ENCODE results near the gene AKR1C1.
"Not testable (repeated sequence)": the region's sequence is repeated elsewhere in the genome, so short reads cannot be mapped to it uniquely, and the experiment has no call there.

Gene AKR1C1
- long read RNA-seq, donor 1, full-length matches to known transcripts, result 4 of 4 reads
- long read RNA-seq, donor 1, partial matches to known transcripts, result 0 of 4 reads
- long read RNA-seq, donor 1, other reads (novel, unspliced or antisense), result 0 of 4 reads
- long read RNA-seq, donor 2, result 0 reads
- long read RNA-seq, donor 3, result 0 reads
- long read RNA-seq, donor 4, result 0 reads
- long read RNA-seq, donor 5, full-length matches to known transcripts, result 1 of 1 reads
- long read RNA-seq, donor 5, partial matches to known transcripts, result 0 of 1 reads
- long read RNA-seq, donor 5, other reads (novel, unspliced or antisense), result 0 of 1 reads
- long read RNA-seq, donor 6, full-length matches to known transcripts, result 1 of 1 reads
- long read RNA-seq, donor 6, partial matches to known transcripts, result 0 of 1 reads
- long read RNA-seq, donor 6, other reads (novel, unspliced or antisense), result 0 of 1 reads
- long read RNA-seq, donor 7, full-length matches to known transcripts, result 3 of 3 reads
- long read RNA-seq, donor 7, partial matches to known transcripts, result 0 of 3 reads
- long read RNA-seq, donor 7, other reads (novel, unspliced or antisense), result 0 of 3 reads
- long read RNA-seq, donor 8, full-length matches to known transcripts, result 1 of 1 reads
- long read RNA-seq, donor 8, partial matches to known transcripts, result 0 of 1 reads
- long read RNA-seq, donor 8, other reads (novel, unspliced or antisense), result 0 of 1 reads

DNA sequence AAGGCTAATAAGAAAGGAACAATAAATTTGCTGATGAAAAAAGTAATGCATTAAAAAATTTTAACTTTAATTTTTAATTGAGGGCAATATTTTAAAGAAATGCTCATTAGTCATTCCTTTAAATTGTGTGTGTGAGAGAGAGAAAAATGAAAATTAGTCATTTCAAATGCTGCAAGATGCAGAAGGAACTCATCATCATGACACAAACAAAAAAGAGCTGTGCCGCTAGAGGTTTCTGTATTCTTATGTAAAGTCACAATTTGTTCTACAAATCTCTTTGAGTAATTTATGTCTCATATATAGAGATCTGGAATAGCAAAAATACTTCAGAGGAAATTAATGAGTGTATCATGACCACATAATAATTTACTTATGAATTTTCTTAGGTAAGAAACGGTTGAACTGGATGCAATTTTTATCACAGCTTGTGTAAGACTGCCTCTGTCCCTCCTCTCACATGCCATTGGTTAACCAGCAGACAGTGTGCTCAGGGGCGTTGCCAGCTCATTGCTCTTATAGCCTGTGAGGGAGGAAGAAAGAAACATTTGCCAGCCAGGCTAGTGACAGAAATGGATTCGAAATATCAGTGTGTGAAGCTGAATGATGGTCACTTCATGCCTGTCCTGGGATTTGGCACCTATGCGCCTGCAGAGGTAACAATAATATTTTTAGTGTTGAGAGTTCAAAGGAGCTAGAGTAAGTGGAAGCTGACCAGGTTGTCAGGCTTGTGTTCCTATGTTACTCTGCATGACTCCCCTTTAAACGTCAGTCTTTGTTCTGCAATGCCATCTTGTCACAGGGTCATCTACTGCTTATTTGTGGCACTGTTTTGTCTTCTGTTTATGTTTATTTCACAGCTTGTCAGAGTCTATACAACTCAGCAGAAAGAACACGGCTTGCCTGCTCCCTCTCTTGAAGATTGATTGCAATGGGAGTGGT lies at the start of gene AKR1C1:
Gene AKR1C1 (plus strand): TSS at position 540 of the 939 bp plus-strand sequence. CDS start 30 bp downstream, at position 570.
- not testable (repeated sequence) for DNase-seq

DNA sequence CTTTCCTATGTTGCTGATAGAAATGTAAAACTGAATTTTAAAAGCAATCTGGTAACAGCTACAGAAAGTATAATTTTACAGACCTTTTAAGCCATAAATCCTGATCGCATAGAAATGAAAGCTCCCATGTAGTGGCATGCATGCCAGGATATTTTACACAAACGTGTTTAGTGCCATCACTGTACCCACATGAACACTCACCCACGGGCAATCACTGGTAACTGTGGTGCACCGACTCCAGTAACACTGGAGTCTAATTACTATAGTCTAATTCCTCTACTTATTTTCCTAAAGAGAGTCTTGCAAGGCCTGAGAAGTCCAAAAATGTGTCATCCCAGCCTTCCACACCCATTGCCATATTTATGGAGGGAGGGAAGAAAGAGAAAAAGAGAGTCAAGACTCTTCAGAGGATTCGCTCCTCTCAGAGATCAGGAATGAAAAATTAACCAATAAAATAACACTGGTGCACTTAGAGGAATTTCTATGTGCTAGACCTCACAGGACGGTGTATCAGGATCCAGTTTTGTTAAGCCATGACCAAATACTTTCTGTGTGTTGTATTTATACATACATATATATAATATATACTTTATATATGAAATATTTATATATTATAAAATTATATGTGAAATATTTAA lies 48.9 kb upstream of the AKR1C1 start:
- DNase-seq, result no peak

DNA sequence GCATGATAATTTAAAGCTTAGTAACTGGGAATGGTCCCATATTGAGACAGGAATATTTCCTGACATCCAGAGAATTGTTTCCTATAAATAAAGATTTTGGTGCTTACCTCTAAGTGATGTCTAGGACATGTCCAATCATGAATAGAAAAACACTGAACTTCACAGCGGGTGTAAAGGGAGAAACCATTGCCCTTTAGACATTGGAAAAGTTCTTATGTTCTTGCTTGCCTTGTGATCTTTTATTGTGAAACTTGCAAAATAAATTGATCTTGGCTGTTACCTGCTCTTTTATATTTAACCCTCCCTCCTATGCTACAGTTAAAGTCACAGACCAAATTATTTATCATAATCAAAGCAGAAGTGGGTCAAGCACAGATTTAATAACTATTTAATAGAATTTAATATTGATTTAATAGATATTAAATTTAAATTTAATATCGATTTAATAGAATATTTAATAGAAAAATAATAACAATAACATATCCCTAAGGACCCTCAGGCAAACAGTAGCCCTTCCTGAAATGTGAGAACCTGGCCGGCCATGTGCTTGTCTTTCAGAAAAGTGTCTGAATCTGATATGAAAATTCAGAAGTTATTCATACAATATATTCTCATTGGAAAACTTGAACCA lies 47.0 kb upstream of the AKR1C1 start:
- DNase-seq, result no peak

DNA sequence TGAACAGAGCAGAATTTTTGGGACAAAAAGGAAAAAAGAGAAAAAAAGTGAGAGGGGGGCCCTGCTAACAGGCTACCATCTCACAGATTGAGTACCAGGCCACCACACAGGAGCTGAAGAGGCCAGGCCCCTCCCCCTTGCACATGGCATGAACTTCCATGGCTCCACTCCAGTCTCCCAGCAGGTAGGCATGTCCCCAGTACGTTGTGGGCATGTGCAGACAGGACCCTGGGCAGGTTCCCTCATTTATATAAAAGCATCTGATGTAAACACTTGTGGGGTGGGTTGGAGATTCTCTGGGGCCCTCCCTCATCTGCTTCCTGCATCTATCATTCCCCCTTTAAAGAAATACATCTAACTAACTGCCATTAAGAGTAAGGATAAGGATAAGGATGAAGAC lies 45.0 kb upstream of the AKR1C1 start:
- DNase-seq, result no peak

DNA sequence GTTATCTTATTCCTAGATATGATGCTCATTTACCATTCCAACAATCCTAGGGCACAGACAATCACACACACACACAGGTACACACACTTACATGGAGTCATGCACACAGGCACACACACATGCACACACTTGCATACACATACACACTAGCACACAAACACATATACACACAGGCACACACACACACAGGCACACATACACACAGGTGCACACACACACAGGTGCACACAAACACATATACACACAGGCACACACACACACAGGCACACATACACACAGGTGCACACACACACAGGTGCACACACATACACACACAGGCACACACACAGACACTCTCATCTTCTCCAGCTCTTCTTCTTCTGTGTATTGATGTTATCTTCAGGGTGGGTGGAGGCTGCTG lies 38.7 kb upstream of the AKR1C1 start:
- DNase-seq, result not testable (repeated sequence)

DNA sequence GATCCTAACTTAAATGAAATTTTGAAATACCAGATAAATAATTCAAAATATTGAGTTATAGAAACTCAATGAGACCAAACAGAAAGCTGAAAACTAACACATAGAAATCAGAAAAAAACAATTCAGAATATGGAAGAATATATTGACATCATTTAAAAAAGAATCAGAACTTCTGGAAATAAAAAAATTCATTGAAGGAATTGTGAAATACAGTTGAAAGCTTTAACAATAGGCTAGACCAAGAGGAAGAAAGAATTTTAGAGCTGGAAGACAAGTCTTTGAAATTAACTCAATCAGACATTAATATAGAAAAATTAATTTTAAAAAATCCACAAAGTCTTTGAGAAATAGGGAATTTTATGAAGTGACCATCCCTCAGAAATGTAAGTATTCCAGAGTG lies 36.8 kb upstream of the AKR1C1 start:
- DNase-seq, result no peak

DNA sequence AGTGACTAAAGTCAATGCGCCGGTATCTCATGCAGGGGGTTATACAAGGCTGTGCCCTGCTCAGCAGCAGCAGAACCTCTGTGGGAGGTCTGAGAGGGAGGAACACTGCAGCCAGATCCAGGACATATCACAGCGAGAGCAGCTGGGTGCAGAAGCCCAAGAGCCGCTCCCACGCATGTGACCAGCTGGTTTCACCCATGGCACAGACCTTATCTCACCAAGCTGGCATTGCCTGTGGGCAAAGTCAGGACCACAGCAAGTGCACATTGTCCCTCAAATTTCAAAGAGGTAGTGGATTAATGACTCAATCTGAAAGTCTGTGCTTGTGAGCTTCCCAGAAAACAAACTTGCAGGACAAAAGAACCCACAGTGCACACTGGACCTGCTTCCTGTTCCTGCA lies 31.6 kb upstream of the AKR1C1 start:
- no peak for DNase-seq

DNA sequence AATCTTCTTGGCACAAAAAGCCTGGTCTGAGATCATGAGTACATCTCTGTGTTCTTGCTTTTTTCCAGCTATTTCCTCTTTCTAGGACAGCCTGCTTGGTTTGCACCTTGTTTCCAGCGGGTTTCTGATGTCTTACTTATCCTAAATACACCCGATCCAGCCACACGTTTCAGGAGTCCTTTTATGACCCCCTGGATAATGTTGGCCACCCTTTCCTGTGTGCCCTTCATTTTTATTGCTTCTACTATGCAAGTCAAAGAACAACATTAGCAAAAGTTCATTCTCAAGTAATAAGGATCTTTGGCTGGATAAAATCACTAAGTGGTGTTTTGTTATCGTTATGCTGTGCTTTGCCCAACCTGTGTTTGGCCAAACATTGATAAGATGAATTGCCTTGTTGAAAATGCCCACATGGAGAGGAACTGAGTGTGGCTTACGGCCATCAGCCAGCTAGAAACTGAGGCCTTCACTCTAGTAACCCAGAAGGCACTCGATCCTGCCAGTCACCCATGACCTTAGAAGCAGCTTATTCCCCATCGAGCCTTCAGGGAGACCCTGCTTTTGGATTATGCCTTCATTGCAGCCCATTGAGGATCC lies 28.7 kb upstream of the AKR1C1 start:
- DNase-seq, result no peak

DNA sequence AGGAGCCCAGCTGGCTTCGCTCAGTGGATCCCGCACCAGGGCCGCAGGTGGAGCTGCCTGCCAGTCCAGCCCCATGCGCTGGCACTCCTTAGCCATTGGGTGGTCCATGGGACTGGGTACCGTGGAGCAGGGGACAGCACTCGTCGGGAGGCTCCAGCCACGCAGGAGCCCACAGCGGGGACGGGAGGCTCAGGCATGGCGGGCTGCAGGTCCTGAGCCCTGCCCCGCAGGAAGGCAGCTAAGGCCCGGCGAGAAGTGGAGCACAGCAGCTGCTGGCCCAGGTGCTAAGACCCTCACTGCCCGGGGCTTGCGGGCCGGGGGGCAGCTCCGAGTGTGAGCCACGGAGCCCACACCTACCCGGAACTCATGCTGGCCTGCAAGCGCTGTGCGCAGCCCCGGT lies 25.9 kb upstream of the AKR1C1 start:
- no peak for DNase-seq

DNA sequence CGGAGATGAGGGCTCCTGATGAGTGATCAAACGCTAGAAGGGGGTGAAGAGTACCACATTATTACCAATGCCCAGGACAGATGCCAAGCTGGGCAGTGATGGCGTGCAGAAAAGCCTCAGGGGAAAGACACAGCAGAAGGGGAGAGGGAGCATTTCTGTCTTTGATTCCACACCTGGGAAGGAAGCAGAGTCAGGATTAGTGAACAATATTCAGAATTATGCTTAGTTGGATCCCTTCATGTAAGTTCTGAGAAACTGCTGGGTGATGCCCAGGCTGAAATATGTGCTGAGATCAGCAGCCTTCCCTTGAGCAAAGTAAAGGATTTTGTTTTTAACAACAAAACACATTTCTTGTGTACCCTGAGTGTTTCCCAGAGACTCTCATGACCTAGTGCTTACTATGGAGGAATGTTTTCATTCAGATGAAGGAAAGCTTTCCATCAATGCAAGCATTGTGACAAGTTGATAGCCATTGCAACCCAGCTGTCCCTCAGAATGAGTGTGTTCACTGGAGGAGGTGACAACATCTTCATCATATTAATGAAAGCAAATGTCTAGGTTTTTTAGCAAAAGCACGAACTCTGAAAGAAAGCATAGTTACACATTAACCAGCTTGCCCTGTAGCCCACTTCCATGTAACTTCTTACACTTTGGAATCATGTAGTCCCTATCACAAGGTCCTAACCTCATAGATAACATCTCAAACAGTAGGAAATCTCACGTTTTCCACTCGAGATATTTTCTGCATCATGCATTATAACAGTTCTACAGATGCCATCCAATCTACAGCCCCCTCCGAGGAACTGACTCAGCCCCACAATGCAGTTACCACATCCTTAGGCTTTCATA lies 23.8 kb upstream of the AKR1C1 start:
- no peak for DNase-seq

DNA sequence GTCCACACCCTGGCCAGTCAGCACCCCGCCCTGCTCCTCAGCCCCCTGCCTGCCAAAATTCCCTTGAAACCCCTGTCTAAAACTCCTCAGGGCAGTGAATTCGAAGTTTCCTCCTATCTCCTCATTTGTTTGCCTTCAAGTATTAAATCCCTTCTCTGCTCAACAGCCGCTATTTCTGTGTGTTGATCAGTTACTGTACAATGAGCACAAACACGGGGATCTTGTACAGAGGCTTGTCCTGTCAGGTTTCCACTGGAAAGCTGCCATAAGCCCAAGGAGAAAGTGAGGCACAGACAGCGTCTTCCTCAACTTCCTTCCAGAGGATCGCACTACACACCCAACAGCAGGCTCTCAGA lies 23.2 kb upstream of the AKR1C1 start:
- DNase-seq, result not testable (repeated sequence)

DNA sequence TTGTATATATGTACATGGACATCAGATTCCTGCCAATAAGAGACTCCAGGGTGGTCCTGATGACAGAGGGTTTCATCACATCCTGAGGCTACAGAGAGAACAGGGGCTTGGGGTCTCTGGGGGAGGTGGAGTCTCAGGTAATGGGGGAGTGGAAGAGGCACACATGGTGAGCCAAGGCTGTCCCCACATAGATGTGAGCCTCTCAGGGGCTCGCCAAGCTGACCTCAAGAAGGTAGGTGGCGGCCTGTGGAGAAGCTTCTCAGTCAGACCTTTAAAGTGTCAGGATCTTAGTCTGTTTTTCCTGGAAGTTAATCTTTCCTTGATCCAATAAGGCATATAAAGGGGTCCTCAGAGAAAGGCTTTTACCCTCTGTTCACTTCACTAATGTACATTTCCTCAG lies 22.3 kb upstream of the AKR1C1 start:
- DNase-seq, result not testable (repeated sequence)

DNA sequence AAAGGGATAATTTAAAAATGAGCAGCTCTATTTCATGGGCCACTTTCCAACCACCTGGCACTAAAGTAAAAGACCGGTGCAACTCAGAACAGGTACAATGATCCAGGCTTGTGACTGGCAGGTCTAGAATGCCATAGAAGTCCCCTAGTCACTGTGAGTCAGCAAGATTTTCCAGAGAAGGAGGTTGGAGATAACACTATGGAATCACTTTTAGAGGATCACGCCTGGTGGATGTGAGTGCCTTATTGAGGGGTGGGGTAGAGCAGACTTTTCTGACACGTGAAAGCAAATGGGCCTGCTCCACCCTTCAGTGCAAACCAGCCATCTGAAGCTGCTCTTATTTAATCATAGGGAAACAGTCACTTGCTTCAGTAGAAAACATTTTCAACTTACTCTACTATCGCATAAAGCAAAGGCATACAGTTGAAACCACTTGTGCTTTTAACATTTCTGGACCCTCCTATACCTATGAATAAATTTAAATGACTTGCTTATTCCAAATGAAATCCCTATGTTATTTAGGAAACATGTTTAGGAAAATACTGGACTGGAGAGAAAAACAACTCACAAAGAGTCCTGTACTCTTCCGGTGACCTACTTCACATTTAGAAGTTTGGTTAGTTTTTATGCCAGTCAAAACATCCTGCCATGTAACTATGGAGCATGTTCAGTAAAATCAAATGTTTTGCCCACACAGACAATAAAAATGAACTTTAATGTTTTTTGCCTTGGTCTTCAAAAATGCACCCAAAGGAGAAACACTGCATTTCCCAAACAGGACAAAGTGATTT lies 21.5 kb upstream of the AKR1C1 start:
- DNase-seq, result no peak

DNA sequence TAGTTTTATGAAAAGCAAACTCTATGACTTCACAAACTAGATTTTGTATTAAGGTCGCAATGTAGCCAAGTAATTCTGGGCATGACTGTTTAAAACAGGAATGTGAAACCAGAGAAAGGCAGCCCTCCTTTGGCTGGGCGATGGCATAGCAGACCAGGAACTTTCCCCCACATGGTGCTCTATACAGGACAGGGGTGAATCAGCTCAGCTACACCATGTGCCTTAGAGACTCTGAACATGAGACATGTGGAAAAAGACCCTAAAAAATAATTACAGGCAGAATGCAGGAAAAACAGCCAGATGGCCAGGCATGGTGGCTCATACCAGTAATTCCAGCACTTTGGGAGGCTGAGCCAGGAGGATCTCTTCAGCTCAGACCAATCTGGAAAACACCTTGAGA lies 20.3 kb upstream of the AKR1C1 start:
- DNase-seq, result not testable (repeated sequence)

DNA sequence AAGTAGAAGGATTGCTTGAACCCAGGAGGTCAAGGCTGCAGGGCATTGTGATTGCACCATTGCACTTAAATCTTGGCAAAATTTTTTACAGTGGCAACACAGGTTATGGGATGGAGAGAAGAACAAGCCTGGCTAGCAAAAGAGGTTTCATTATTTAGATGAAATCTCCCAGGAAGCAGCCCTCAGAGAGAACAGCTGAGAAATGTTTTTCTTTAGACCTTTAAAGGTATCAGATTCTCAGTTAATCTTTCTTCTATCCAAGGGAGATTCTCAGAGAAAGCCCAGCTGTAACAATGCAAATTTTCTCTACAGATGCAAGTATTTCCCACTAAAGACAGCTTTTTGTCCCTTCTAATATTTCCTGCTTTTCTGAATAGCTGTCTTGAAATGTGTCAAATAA lies 19.8 kb upstream of the AKR1C1 start:
- DNase-seq, result not testable (repeated sequence)

DNA sequence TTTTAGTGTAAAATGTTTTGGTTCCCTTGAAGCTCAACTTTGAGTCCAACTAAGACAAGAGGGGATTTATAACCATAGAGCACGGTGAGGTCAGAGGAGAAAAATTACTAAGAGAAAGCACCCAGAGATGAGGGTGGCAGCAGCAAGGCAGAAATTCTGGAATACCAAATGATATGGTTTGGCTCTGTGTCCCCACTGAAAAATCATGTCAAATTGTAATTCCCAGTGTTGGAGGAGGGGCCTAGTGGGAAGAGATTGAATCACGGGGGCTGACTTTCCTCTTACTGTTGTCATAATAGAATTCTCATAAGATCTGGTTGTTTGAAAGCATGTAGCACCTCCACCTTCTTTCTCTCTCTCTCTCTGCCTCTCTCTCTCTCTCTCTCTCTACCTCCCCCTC lies 19.4 kb upstream of the AKR1C1 start:
- DNase-seq, result no peak

DNA sequence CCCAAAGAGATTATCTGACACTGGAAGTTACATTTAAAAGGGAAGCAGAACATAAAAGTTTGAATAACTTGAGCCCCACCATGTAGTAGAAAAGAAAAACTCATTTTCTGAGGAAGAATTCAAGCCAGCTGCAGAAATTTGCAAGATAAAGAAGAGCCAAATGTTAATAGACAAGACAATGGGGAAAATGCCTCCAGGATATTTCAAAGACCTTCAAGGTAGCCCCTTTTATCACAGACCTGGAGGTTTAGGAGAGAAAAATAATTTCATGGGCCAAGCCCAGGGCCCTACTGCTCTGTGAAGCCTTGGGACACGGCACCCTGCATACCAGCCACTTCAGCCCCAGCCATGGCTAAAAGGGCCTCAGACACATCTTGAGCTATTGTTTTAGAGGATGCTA lies 18.4 kb upstream of the AKR1C1 start:
- no peak for DNase-seq

DNA sequence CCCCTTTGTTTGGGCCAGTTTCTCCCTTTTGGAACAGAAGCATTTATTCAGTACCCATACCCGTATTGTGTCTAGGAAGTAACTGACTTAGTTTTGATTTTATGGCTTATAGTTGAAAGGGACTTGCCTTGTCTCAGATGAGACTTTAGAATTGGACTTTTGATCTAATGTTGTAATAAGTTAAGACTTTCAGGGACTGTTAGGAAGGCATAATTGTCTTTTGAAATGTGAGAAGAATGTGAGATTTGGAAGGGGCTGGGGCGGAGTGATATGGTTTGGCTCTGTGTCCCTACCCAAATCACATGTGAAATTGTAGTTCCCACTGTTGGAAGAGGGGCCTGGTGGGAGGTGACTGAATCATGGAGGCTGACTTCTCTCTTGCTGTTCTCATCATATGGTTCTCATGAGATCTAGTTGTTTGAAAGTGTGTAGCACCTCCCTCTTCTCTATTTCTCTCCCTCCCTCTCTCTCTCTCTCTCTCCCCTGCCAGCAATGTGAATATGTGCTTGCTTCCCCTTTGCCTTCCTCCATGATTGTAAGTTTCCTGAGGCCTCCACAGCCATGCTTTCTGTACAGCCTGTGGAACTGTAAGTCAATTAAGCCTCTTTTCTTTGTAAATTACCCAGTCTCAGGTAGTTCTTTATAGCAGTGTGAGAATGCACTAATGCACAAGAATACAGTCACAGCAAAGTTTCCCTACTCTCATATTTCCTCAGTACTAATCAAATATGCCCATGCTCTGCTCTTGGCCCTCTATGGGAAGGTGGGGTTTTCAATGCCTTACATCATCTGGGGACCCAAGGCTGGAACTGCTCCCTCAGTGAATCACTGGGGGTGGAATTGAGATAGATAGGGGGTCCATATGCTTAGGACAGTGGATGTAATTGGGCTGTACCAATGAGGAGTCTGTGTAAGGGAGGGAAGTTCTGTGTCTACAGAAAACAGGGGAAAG lies 17.2 kb upstream of the AKR1C1 start:
- no peak for DNase-seq
